ENCODE data around the gene ADAM19.
"Not testable (repeated sequence)": the region's sequence is repeated elsewhere in the genome, so short reads cannot be mapped to it uniquely, and the experiment has no call there.

Gene ADAM19

GRCh38 chr5:157458835-157459234 lies 116.7 kb downstream of the ADAM19 start:
- DNase-seq = no peak

- no peak for DNase-seq
Measured at GRCh38 chr5:157457391-157457790, 118.2 kb downstream of the ADAM19 start.

GRCh38 chr5:157456301-157456700 lies 119.3 kb downstream of the ADAM19 start:
- no peak for DNase-seq

- no peak for DNase-seq
Measured at GRCh38 chr5:157455057-157455456, 120.5 kb downstream of the ADAM19 start.

GRCh38 chr5:157454273-157454672 lies 121.3 kb downstream of the ADAM19 start:
- DNase-seq = no peak

- DNase-seq = no peak
Measured at GRCh38 chr5:157451806-157452205, 123.8 kb downstream of the ADAM19 start.

GRCh38 chr5:157450024-157450423 lies 125.6 kb downstream of the ADAM19 start:
- no peak for DNase-seq

- no peak for DNase-seq
Measured at GRCh38 chr5:157449011-157449723, 126.4 kb downstream of the ADAM19 start.

- DNase-seq = no peak
Measured at GRCh38 chr5:157447201-157447637, 128.4 kb downstream of the ADAM19 start.

- no peak for DNase-seq
Measured at GRCh38 chr5:157446412-157446935, 129.1 kb downstream of the ADAM19 start.

GRCh38 chr5:157445745-157446411 lies 129.7 kb downstream of the ADAM19 start:
- no peak for DNase-seq

GRCh38 chr5:157444224-157444623 lies 131.4 kb downstream of the ADAM19 start:
- no peak for DNase-seq

GRCh38 chr5:157443041-157443549 lies 132.5 kb downstream of the ADAM19 start:
- no peak for DNase-seq

GRCh38 chr5:157434096-157434495 lies 141.5 kb downstream of the ADAM19 start:
- no peak for DNase-seq

- DNase-seq = peak; percentile 50
Measured at GRCh38 chr5:157431544-157432200, 143.9 kb downstream of the ADAM19 start.

GRCh38 chr5:157429920-157430319 lies 145.7 kb downstream of the ADAM19 start:
- not testable (repeated sequence) for DNase-seq
